Measurements from ENCODE around the gene LDHA.

GRCh38 chr11:18364495-18365073, 29.8 kb upstream of the LDHA start:
- no peak for TF ChIP-seq CTCF (conservative IDR thresholded peaks at IDR 0.05; ENCODE audit: low read depth, low read length)
- TF ChIP-seq EZH2 (IDR thresholded peaks at IDR 0.05; ENCODE audit: borderline replicate concordance, low read depth, low read length, poor library complexity, severe bottlenecking): no peak
